Renal cortex interstitium (tissue), 11 donors: ENCODE results near the gene CCNT2. TPM values are rescaled to one million over a fixed set of nuclear protein-coding genes. Genes with fewer than 3 reads are reported as not detected.

Experiments
- DNase-seq, 11 donors: peaks; one replicate each; pipeline ENCODE4 v3.0.0-alpha.2; 2013; ENCODE audit warnings: low read depth in 9 of 11, low spot score in 4 of 11; ENCODE audit errors: extremely low read depth in 1 of 11
- polyA plus RNA-seq, 3 donors: library from polyadenylated mRNA; unstranded; fragments of 120-200 nt; gene quantifications; one replicate each; pipeline ENCODE4 v1.2.1, GENCODE V29; 2013; ENCODE audit not compliant: insufficient read length in 3 of 3

The CCNT2 gene
- polyA plus RNA-seq, 3 donors = 51.2 to 72.6 (median 59.2) TPM

- peak in 9 of 11 donors; percentile 11 to 56 (median 43) for DNase-seq
Observed at GRCh38 chr2:135004005-135004746, 85.6 kb downstream of the CCNT2 start.

- DNase-seq = no peak
Observed at GRCh38 chr2:135005753-135006152, 87.1 kb downstream of the CCNT2 start.

Other genes with a start within 250 kb of the CCNT2 start
- gene TMEM163, start 199.8 kb upstream of the CCNT2 start, polyA plus RNA-seq = 1 to 10 TPM; 1.7 to 2.3 (median 1.8) TPM
- gene ACMSD, start 80.2 kb upstream of the CCNT2 start, polyA plus RNA-seq = 10 to 100 TPM; 32.6 to 43.0 (median 42.5) TPM
- gene MAP3K19, start 128.6 kb downstream of the CCNT2 start, polyA plus RNA-seq = under 1 TPM; 0.14 to 0.42 (median 0.32) TPM
- 10 to 100 TPM; 52.6 to 61.1 (median 52.9) TPM for gene RAB3GAP1, start 133.5 kb downstream of the CCNT2 start, polyA plus RNA-seq